Right hindlimb (tissue), 1 donor: ENCODE measurements around the gene PRDM12.

ENCODE experiments used
- DNase-seq: peaks from one replicate; pipeline ENCODE4 v3.0.0-alpha.2; 2018

Gene PRDM12

GRCh38 chr9:130692321-130692720, 27.9 kb downstream of the PRDM12 start:
- peak; percentile 59 for DNase-seq

GRCh38 chr9:130693101-130693425, 28.7 kb downstream of the PRDM12 start:
- DNase-seq: no peak

- peak; percentile 99 for DNase-seq
Measured at GRCh38 chr9:130693426-130694191, 29.2 kb downstream of the PRDM12 start, which contains the start of gene EXOSC2. TSS of gene EXOSC2 (plus strand) at chr9:130693780. CDS start at chr9:130693792, 12 bp downstream.

GRCh38 chr9:130694205-130694604, 29.8 kb downstream of the PRDM12 start:
- DNase-seq: no peak

GRCh38 chr9:130696139-130696650, 31.8 kb downstream of the PRDM12 start:
- no peak for DNase-seq

- no peak for DNase-seq
Measured at GRCh38 chr9:130696996-130697395, 32.6 kb downstream of the PRDM12 start.

- no peak for DNase-seq
Measured at GRCh38 chr9:130698514-130698913, 34.1 kb downstream of the PRDM12 start.

GRCh38 chr9:130699047-130699446, 34.7 kb downstream of the PRDM12 start:
- DNase-seq: no peak

GRCh38 chr9:130701059-130702022, 36.9 kb downstream of the PRDM12 start:
- peak; percentile 78 for DNase-seq

- DNase-seq: no peak
Measured at GRCh38 chr9:130703501-130703900, 39.1 kb downstream of the PRDM12 start.

- DNase-seq: peak; percentile 62
Measured at GRCh38 chr9:130707225-130707976, 43.0 kb downstream of the PRDM12 start.

- no peak for DNase-seq
Measured at GRCh38 chr9:130710822-130711352, 46.5 kb downstream of the PRDM12 start.

- no peak for DNase-seq
Measured at GRCh38 chr9:130711469-130711868, 47.1 kb downstream of the PRDM12 start.

- DNase-seq: peak; percentile 99
Measured at GRCh38 chr9:130712564-130713285, 48.3 kb downstream of the PRDM12 start.

- DNase-seq: peak; percentile 46
Measured at GRCh38 chr9:130713286-130713960, 49.0 kb downstream of the PRDM12 start.

GRCh38 chr9:130714586-130715110, 50.3 kb downstream of the PRDM12 start:
- no peak for DNase-seq

- no peak for DNase-seq
Measured at GRCh38 chr9:130715270-130715669, 50.9 kb downstream of the PRDM12 start.

GRCh38 chr9:130718562-130718961, 54.2 kb downstream of the PRDM12 start:
- no peak for DNase-seq

- DNase-seq: no peak
Measured at GRCh38 chr9:130720762-130721161, 56.4 kb downstream of the PRDM12 start.

GRCh38 chr9:130728721-130729120, 64.3 kb downstream of the PRDM12 start:
- DNase-seq: no peak

- DNase-seq: no peak
Measured at GRCh38 chr9:130729145-130729544, 64.8 kb downstream of the PRDM12 start.
